Mucosa of stomach (tissue), 1 donor: ENCODE data around the gene KPNA5.
"Not testable (repeated sequence)": the region's sequence is repeated elsewhere in the genome, so short reads cannot be mapped to it uniquely, and the experiment has no call there.

ENCODE experiments used
- H3K27me3 ChIP-seq: one replicate; pipeline ENCODE4 v1.7.0; 2013; ENCODE audit warnings: mild to moderate bottlenecking, low read length; ENCODE audit not compliant: control insufficient read depth, insufficient read depth
- H3K36me3 ChIP-seq: one replicate; pipeline ENCODE4 v1.7.0; 2013; ENCODE audit warnings: low read length; ENCODE audit not compliant: control insufficient read depth, insufficient read depth
- H3K4me1 ChIP-seq: one replicate; pipeline ENCODE4 v1.7.0; 2013; ENCODE audit warnings: mild to moderate bottlenecking, low read length; ENCODE audit not compliant: control insufficient read depth, insufficient read depth
- H3K4me3 ChIP-seq: one replicate; pipeline ENCODE4 v1.7.0; 2013; ENCODE audit warnings: low read length
- H3K9ac ChIP-seq: one replicate; pipeline ENCODE4 v1.7.0; 2013; ENCODE audit warnings: mild to moderate bottlenecking, low read length, moderate library complexity
- H3K9me3 ChIP-seq: one replicate; pipeline ENCODE4 v1.7.0; 2013; ENCODE audit warnings: mild to moderate bottlenecking, low read length, moderate library complexity; ENCODE audit not compliant: control insufficient read depth
- donor health status: Pancreatic carcinoma.

Gene KPNA5

DNA sequence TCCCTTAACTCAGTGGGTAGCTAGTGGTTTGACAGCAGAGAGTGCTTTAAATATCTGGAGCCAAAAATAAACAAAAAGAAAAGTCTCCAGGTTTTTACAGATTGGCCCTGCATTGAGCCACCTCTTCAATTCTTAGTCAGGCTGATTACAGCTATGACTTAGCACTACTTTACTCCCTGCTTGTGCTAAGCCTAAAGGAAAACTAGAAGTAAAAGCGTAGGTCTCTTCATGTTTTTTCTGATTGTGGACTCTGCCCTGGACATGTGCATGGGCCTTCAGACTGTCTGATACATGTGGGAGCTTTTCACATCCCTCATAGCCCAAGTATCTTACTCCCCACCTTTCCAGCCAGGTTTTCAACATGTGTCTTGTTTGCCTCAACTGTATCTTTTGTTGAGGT lies 33.3 kb downstream of the KPNA5 start:
- Histone ChIP-seq H3K9me3 (no peaks in the 10 kb centered on the region), H3K36me3 (no peaks in the 10 kb centered on the region), H3K4me3 (no peak overlapping the region), H3K27me3 (no peaks in the 10 kb centered on the region), H3K4me1 (no peaks in the 10 kb centered on the region), H3K9ac (no peak overlapping the region)

DNA sequence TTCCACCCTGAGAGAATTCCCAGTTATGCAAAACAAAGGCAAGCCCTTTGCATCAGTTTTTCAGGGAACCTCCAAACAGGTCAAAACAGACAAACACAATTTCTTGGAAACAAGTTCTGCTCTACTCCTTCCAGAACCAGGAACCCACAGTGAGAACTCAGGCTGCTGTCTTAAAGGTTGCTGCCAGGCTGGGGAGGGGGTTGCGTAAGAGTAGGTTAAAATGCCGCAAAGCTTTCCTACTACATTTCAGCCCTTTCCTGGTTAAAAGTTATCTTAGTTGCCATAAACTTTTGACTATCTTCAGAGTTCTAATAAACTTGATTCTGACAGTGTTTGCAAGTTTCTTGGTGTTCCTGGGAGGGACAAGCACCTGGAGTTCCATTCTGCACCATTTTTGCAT lies 33.8 kb downstream of the KPNA5 start:
- H3K36me3 ChIP-seq: no peaks in the 10 kb centered on the region
- H3K27me3 ChIP-seq: no peaks in the 10 kb centered on the region
- H3K4me1 ChIP-seq: no peaks in the 10 kb centered on the region
- H3K4me3 ChIP-seq: no peak overlapping the region
- H3K9me3 ChIP-seq: no peaks in the 10 kb centered on the region
- H3K9ac ChIP-seq: no peak overlapping the region

DNA sequence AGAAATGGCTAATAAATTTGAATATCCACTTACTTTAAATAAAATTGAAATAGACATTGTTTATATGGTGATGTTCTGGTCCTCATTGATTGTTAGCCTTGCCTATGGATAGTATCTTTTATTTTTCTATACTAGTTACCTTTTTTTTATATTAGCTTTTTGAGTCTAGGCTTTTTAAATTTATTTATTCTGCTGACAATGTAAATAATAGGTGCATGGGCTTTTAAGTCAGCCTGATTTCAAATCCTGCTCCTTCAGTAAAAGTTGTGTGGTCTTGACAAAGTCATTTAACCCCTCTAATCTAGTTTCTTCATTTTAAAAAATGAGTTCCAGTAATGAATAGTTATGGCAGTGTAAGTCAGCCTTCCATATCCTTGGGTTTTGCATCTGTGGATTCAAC lies 45.9 kb downstream of the KPNA5 start:
- H3K36me3 ChIP-seq: no peaks in the 10 kb centered on the region
- H3K27me3 ChIP-seq: no peaks in the 10 kb centered on the region
- no peaks in the 10 kb centered on the region for H3K4me1 ChIP-seq
- no peak overlapping the region for H3K9ac ChIP-seq
- no peaks in the 10 kb centered on the region for H3K9me3 ChIP-seq
- H3K4me3 ChIP-seq: no peak overlapping the region

DNA sequence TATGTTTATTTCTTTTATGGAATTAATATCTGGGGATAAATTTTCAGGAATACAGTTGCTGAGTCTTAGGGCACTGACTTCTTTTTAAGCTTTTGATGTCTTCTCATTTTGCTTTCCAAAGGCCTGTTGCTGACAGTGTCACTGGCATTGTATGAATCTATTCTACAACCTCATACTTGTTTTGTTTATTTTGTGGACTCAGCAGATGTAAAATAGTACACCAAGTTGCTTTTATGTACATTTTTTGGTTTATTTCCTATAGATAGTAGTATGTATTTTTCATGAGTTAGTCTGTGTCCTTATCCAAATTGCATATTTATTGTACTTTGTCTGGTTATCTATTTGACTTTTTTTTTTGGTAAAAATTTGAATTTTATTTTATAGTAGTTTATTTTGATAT lies 49.5 kb downstream of the KPNA5 start:
- Histone ChIP-seq H3K9ac (no peak overlapping the region), H3K4me3 (no peak overlapping the region), H3K9me3 (no peaks in the 10 kb centered on the region), H3K27me3 (no peaks in the 10 kb centered on the region), H3K36me3 (no peaks in the 10 kb centered on the region), H3K4me1 (no peaks in the 10 kb centered on the region)

DNA sequence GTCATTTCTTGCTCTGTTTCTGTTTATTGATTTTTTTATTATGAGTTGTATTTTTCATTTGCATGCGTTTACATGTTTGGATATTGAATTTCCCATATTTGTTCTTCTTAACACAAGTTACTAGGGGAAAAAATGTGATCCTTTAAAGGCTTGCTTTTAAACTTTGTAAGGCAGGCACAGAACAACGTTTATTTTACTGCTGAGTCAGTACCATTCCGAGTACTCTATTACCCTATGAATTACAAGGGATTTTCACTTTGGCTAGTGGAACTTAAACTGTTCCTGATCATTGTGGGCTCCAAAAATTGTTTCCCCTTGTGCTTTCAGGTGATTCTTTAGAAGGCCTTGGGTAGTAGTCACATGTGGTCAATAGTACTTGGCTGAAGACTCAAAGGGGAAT lies 56.0 kb downstream of the KPNA5 start:
- H3K4me3 ChIP-seq: no peak overlapping the region
- H3K9ac ChIP-seq: no peak overlapping the region
- no peaks in the 10 kb centered on the region for H3K9me3 ChIP-seq
- H3K36me3 ChIP-seq: no peaks in the 10 kb centered on the region
- no peaks in the 10 kb centered on the region for H3K4me1 ChIP-seq
- no peaks in the 10 kb centered on the region for H3K27me3 ChIP-seq

DNA sequence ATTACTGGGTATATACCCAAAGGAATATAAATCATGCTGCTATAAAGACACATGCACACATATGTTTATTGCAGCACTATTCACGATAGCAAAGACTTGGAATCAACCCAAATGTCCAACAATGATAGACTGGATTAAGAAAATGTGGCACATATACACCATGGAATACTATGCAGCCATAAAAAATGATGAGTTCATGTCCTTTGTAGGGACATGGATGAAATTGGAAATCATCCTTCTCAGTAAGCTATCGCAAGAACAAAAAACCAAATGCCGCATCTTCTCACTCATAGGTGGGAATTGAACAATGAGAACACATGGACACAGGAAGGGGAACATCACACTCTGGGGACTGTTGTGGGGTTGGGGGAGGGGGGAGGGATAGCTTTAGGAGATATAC lies 59.5 kb downstream of the KPNA5 start:
- H3K27me3 ChIP-seq, H3K9ac ChIP-seq, H3K4me3 ChIP-seq, H3K9me3 ChIP-seq, H3K36me3 ChIP-seq, H3K4me1 ChIP-seq: not testable (repeated sequence)

DNA sequence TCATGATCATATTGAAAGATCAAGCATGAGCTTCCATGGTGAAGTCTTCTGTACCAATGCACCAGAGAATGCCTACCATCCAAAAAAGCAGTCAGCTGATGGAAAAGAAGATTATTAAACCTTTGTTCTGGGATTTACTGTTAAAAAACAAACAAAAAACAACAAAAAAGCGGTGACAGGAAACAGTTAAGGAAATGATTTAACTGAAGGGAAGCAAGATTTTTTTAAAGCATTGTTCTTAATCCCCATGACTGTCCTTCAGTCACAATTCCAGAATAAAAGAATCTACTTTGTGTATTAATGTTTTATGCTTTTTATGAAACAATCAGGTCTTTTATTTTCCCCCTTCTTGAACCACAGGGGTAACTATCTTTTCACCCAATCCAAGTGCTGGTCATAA lies 60.6 kb downstream of the KPNA5 start:
- Histone ChIP-seq H3K4me3 (no peak overlapping the region), H3K36me3 (no peaks in the 10 kb centered on the region), H3K9me3 (no peaks in the 10 kb centered on the region), H3K4me1 (no peaks in the 10 kb centered on the region), H3K9ac (no peak overlapping the region), H3K27me3 (no peaks in the 10 kb centered on the region)

DNA sequence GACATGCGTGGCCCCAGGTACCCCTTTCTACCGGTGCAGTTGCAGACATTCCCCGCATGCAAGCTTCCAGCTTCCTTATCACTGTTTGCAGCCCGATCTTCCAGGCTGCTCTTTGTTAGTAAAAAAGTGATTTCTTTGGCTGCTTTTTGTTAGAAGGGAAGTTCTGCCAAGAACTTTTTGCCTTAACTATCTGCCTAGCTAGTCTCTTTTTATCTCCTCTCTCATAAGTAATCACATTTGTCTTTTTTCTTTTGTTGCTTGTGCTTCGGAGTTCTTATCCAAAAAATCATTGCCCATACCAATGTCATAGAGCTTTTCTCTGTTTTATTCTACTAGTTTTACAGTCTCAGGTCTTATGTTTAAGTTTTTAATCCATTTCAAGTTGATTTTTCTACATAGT lies 64.2 kb downstream of the KPNA5 start:
- H3K9ac ChIP-seq: no peak overlapping the region
- no peaks in the 10 kb centered on the region for H3K4me1 ChIP-seq
- H3K9me3 ChIP-seq: no peaks in the 10 kb centered on the region
- no peak overlapping the region for H3K4me3 ChIP-seq
- H3K36me3 ChIP-seq: no peaks in the 10 kb centered on the region
- no peaks in the 10 kb centered on the region for H3K27me3 ChIP-seq

DNA sequence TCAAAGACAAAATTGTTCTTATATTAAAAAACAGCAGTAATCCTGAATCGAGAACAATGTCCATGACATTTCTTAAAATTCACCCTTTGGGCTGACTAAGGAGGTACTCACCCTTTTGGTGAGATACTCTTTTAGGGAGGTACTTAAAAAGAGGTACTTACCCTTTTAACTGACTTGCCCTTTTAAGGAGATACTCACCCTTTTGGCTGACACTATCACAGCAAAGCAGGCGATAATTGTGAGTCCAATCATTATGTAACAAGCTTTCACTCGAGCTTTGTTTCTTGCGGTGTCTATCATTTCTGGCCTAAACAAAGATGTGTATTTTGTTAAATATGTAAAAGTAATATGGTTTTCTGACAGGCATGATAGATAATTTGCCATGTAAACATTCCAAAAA lies 80.8 kb downstream of the KPNA5 start:
- Histone ChIP-seq H3K4me3 (no peak overlapping the region), H3K9ac (no peak overlapping the region), H3K9me3 (no peaks in the 10 kb centered on the region), H3K27me3 (peaks cover 34% of the 10 kb centered on the region), H3K4me1 (no peaks in the 10 kb centered on the region), H3K36me3 (no peaks in the 10 kb centered on the region)

DNA sequence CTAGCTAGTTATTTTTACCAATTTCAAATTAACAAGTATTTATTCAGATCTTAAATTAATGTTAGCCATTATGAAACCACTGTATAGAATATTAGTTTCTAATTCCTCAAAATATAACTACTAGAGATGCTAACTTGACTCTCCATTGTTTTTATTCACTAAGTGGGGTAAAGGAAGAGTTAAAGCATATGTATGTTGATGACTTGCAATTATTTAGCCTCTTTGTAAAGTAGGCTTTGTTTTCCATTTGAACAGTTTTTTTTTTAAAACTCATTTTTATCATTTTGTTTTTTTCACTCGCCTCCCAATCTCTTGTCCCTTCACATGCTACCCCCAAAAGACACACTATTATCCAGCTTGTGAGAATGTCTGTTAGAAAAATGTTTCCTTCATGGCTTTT lies 81.2 kb downstream of the KPNA5 start:
- Histone ChIP-seq H3K9ac (no peak overlapping the region), H3K27me3 (peaks cover 34% of the 10 kb centered on the region), H3K9me3 (no peaks in the 10 kb centered on the region), H3K4me1 (no peaks in the 10 kb centered on the region), H3K4me3 (no peak overlapping the region), H3K36me3 (no peaks in the 10 kb centered on the region)

DNA sequence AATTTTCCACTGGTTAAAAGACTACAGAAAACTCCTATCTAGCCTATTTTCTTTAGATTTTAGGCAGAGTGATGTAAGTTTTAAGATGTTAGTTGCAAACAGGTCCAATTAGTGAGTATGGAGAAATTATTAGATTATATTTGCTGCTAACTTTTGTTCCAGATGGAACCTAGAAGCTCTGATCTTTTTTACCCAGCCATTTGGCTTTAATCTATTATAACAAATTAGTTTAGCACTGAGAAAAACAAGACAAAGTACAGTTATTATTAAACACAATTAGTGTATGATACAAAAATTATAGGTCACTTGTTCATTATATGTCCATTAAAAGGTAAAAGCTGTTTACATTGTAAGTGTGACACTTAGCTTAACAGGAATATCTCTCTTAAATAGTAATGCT lies 82.0 kb downstream of the KPNA5 start:
- Histone ChIP-seq H3K9ac (no peak overlapping the region), H3K36me3 (no peaks in the 10 kb centered on the region), H3K4me3 (no peak overlapping the region), H3K27me3 (peaks cover 34% of the 10 kb centered on the region), H3K4me1 (no peaks in the 10 kb centered on the region), H3K9me3 (no peaks in the 10 kb centered on the region)

DNA sequence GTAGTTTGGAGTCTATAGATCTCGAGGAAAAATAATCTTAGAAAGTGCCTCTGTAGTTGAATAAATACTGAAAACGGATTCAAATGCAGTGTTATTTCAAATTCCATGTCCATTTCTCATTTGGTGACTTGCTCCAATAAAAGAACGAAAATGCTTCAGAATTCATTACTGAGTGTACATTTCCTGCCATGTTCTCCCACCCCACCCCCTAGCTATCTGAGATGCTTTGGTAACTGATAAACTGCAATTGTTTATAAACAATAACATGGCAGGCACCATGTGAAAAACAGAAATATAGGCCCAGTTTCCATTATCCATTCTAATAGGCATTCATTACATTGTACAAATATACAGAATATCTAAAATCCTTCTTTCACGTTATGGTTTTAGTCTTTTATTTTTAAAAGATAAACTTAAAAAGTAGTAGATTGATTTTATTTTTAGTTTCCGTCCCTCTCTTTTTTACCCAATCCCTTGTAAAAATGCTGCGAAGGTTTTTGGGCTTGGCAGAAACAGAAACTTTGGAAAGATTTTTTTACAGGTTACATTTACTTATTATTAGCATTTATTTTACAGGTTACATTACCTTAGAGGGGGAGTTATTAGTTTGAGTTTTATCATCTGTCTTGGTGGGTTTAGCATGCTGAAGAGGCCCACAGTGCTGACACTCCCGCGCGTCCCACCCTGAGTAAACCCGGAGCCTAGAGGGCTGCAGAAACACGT lies 83.1 kb downstream of the KPNA5 start:
- Histone ChIP-seq H3K36me3 (no peaks in the 10 kb centered on the region), H3K27me3 (peaks cover 34% of the 10 kb centered on the region), H3K9ac (no peak overlapping the region), H3K4me1 (no peaks in the 10 kb centered on the region), H3K9me3 (no peaks in the 10 kb centered on the region), H3K4me3 (no peak overlapping the region)

DNA sequence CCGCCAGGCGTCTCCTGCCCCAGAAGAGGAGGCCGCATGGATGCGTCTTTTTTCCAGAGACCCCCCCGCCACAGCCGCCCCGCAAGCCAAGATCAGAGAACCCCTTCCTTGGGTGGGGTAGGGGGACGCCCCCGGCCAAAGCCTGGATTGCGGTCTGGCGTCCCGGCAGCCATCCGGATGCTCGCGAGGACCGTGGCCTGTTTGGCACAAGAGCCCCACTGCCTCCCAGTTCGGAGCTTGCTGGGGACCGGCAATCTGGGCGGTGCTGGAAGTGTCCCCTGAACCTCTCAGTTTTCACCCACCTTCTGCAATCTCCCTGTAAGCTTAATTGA lies 83.6 kb downstream of the KPNA5 start:
- Histone ChIP-seq H3K9me3 (no peaks in the 10 kb centered on the region), H3K4me3 (peak overlapping the region; percentile 28), H3K36me3 (no peaks in the 10 kb centered on the region), H3K9ac (no peak overlapping the region), H3K27me3 (peaks cover 34% of the 10 kb centered on the region), H3K4me1 (no peaks in the 10 kb centered on the region)
